ENCODE results near the gene TMTC2. TPM values are rescaled to one million over a fixed set of nuclear protein-coding genes. Genes with fewer than 3 reads are reported as not detected.

Gene TMTC2
- total and polyA plus RNA-seq, 2 experiments from 2014 or later = 1.5 to 12.0 TPM

DNA sequence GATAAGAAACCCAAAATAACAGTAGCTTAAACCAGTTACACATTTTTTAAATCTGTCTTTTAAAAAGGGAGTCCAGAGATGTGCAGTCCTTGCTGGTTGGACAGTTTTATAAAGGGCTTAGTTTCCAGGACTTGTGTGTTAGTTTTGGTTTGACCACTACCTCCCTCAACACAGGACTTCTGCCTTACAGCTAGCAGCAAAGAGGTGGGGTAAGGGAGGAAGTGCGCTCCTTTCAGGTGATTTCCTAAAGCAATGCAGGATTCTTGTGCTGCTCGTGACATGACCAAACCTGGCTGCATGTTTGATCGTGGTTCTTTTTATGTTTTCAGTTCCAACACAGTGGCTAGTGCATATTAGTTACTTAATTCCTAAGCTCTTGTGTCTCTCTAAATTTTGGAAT is 266.2 kb downstream of the TMTC2 start:
- WGBS (ENCODE audit: low lambda C conversion rate, missing lambda C conversion rate) = 91% methylated on average over 3 of the region's 3 CpGs
- DNase-seq (ENCODE audit: low spot score) = no peak
- Histone ChIP-seq H3K4me2 (no peak overlapping the region), H3K9me3 (ENCODE audit: low read depth) (no peaks in the 10 kb centered on the region), H4K20me1 (ENCODE audit: insufficient read depth, poor library complexity, severe bottlenecking) (no peaks in the 10 kb centered on the region), H2AFZ (no peak overlapping the region), H3K27ac (no peak overlapping the region), H3K79me2 (no peaks in the 10 kb centered on the region), H3K27me3 (no peaks in the 10 kb centered on the region), H3K36me3 (replicated peaks; ENCODE audit: insufficient read depth, low read depth) (no peaks in the 10 kb centered on the region), H3K4me1 (ENCODE audit: insufficient read depth) (peaks cover 4% of the 10 kb centered on the region), H3K9me2 (replicated peaks; ENCODE audit: insufficient read depth) (no peaks in the 10 kb centered on the region), H3K4me3 (no peak overlapping the region)
- TF ChIP-seq, protein P1, sequence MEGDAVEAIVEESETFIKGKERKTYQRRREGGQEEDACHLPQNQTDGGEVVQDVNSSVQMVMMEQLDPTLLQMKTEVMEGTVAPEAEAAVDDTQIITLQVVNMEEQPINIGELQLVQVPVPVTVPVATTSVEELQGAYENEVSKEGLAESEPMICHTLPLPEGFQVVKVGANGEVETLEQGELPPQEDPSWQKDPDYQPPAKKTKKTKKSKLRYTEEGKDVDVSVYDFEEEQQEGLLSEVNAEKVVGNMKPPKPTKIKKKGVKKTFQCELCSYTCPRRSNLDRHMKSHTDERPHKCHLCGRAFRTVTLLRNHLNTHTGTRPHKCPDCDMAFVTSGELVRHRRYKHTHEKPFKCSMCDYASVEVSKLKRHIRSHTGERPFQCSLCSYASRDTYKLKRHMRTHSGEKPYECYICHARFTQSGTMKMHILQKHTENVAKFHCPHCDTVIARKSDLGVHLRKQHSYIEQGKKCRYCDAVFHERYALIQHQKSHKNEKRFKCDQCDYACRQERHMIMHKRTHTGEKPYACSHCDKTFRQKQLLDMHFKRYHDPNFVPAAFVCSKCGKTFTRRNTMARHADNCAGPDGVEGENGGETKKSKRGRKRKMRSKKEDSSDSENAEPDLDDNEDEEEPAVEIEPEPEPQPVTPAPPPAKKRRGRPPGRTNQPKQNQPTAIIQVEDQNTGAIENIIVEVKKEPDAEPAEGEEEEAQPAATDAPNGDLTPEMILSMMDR (IDR thresholded peaks at IDR 0.05; ENCODE audit: poor library complexity) = no peak
- no peak for TF ChIP-seq EZH2phosphoT487 (IDR thresholded peaks at IDR 0.05; ENCODE audit: low read depth, severe bottlenecking, unreplicated experiment)
- no peak for TF ChIP-seq EZH2 (IDR thresholded peaks at IDR 0.05; ENCODE audit: borderline replicate concordance)

DNA sequence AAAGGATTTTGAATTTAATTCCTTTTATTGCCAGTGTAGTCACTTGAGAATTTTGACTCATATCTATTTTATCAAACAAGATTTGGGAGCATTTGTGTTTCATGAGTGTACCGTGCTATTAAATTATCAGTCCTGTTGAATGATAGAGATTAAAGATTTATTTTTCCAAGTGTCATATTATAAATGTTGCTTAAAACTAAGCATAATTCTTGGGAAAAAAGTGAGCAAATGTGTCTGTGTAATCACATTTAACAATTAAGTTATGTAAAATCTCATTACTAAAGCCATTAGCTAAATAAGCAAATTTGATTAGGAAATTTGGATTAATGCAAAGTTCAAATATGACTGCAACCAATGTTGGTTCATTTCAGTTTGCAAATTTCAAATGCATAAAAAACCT is 266.7 kb downstream of the TMTC2 start:
- Histone ChIP-seq H3K27ac (no peak overlapping the region), H3K36me3 (replicated peaks; ENCODE audit: insufficient read depth, low read depth) (no peaks in the 10 kb centered on the region), H4K20me1 (ENCODE audit: insufficient read depth, poor library complexity, severe bottlenecking) (no peaks in the 10 kb centered on the region), H3K4me2 (no peak overlapping the region), H3K9me3 (ENCODE audit: low read depth) (no peaks in the 10 kb centered on the region), H3K79me2 (no peaks in the 10 kb centered on the region), H3K9me2 (replicated peaks; ENCODE audit: insufficient read depth) (no peaks in the 10 kb centered on the region), H3K4me1 (ENCODE audit: insufficient read depth) (peaks cover 4% of the 10 kb centered on the region), H3K27me3 (no peaks in the 10 kb centered on the region), H2AFZ (no peak overlapping the region), H3K4me3 (no peak overlapping the region)
- no peak for DNase-seq (ENCODE audit: low spot score)
- TF ChIP-seq EZH2phosphoT487 (IDR thresholded peaks at IDR 0.05; ENCODE audit: low read depth, severe bottlenecking, unreplicated experiment) = no peak
- TF ChIP-seq EZH2 (IDR thresholded peaks at IDR 0.05; ENCODE audit: borderline replicate concordance) = no peak
- TF ChIP-seq, protein P1 (IDR thresholded peaks at IDR 0.05; ENCODE audit: poor library complexity) = no peak
- 96% methylated on average over 1 of the region's 1 CpG for WGBS (ENCODE audit: low lambda C conversion rate, missing lambda C conversion rate)

DNA sequence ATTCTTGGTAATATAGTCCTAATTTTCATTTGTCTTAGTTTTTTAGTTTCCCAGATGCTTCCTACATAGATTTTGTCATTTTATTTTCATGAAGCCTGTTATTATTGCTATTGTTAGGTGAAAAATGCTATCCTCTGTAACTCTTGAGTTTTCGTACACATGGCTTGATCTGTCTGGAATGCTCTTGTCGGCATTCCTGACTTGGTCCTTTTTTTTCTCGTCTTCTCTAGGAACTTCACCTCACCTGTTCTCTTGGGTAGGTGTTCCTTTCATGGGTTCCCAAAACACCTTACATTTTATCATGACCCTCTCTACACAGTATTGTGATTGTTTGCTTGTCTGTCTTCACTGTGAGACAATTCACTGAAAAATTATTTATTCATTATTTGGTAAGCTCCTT is 267.4 kb downstream of the TMTC2 start:
- 68% methylated on average over 3 of the region's 3 CpGs for WGBS (ENCODE audit: low lambda C conversion rate, missing lambda C conversion rate)
- Histone ChIP-seq H3K4me3 (no peak overlapping the region), H3K4me1 (ENCODE audit: insufficient read depth) (peaks cover 4% of the 10 kb centered on the region), H2AFZ (no peak overlapping the region), H3K36me3 (replicated peaks; ENCODE audit: insufficient read depth, low read depth) (no peaks in the 10 kb centered on the region), H3K4me2 (no peak overlapping the region), H3K9me2 (replicated peaks; ENCODE audit: insufficient read depth) (no peaks in the 10 kb centered on the region), H3K79me2 (no peaks in the 10 kb centered on the region), H3K27me3 (no peaks in the 10 kb centered on the region), H3K9me3 (ENCODE audit: low read depth) (no peaks in the 10 kb centered on the region), H4K20me1 (ENCODE audit: insufficient read depth, poor library complexity, severe bottlenecking) (no peaks in the 10 kb centered on the region), H3K27ac (no peak overlapping the region)
- no peak for TF ChIP-seq EZH2 (IDR thresholded peaks at IDR 0.05; ENCODE audit: borderline replicate concordance)
- DNase-seq (ENCODE audit: low spot score) = no peak

DNA sequence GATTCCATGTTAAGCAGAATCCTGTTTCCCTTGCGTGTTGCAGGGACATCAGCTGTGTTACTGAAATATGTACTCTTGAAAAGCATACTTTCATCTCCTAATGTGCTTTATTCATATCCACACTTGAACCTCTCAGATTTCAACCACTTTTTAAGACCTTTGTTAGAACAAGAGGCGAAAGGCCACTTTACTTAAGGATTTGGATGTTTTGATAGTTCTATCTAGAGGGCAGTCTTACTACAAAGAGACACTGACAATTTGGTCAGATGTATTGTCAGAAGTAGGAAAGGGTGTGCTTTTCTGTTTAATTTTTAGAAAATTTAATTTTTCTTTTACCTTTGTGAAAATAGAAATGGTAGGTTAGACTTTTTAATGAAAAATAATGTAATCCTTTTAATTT is 267.9 kb downstream of the TMTC2 start:
- Histone ChIP-seq H3K4me1 (ENCODE audit: insufficient read depth) (peaks cover 4% of the 10 kb centered on the region), H3K27me3 (no peaks in the 10 kb centered on the region), H3K36me3 (replicated peaks; ENCODE audit: insufficient read depth, low read depth) (no peaks in the 10 kb centered on the region), H3K9me3 (ENCODE audit: low read depth) (no peaks in the 10 kb centered on the region), H4K20me1 (ENCODE audit: insufficient read depth, poor library complexity, severe bottlenecking) (no peaks in the 10 kb centered on the region), H3K27ac (no peak overlapping the region), H3K4me2 (no peak overlapping the region), H3K4me3 (no peak overlapping the region), H2AFZ (no peak overlapping the region), H3K79me2 (no peaks in the 10 kb centered on the region), H3K9me2 (replicated peaks; ENCODE audit: insufficient read depth) (no peaks in the 10 kb centered on the region)
- DNase-seq (ENCODE audit: low spot score) = no peak
- TF ChIP-seq EZH2phosphoT487 (IDR thresholded peaks at IDR 0.05; ENCODE audit: low read depth, severe bottlenecking, unreplicated experiment) (no peak), EZH2 (IDR thresholded peaks at IDR 0.05; ENCODE audit: borderline replicate concordance) (no peak)
- TF ChIP-seq, protein P1 (IDR thresholded peaks at IDR 0.05; ENCODE audit: poor library complexity) = no peak
- 66% methylated on average over 2 of the region's 2 CpGs for WGBS (ENCODE audit: low lambda C conversion rate, missing lambda C conversion rate)

All from hepatocyte (in vitro differentiated cells).